Measurements from ENCODE around the gene CHAC1.

The CHAC1 gene

GRCh38 chr15:40985541-40986330 is 32.5 kb downstream of the CHAC1 start:
- DNase-seq (ENCODE audit: low spot score): no peak

GRCh38 chr15:40986820-40987219 is 33.5 kb downstream of the CHAC1 start:
- no peak for DNase-seq (ENCODE audit: low spot score)

GRCh38 chr15:40988156-40988555 is 34.9 kb downstream of the CHAC1 start:
- DNase-seq (ENCODE audit: low spot score): no peak

- no peak for DNase-seq (ENCODE audit: low spot score)
Measured at GRCh38 chr15:40990080-40990479, 36.8 kb downstream of the CHAC1 start.

DNA sequence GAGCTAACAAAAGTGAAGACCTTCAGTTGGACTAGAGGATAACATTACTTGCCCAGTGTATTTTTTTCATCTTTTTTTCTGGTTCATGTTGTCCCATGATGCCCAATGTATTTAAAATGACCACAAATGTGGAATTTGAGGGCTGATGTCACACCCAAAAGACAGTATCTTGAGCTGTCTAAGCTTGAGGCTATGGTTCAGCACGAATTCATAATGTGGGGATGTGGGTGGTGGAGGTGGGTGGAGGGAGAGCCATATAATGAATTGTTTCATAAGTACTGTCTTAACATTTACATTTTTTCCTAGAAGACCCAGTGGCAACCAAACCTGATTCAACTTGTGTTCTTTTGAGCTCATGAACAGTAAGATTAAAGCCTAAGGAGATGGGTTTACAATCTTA is 37.5 kb downstream of the CHAC1 start:
- no peak for DNase-seq (ENCODE audit: low spot score)

GRCh38 chr15:40991355-40991754 is 38.1 kb downstream of the CHAC1 start:
- no peak for DNase-seq (ENCODE audit: low spot score)

- DNase-seq (ENCODE audit: low spot score): no peak
Measured at GRCh38 chr15:40992241-40992741, 39.0 kb downstream of the CHAC1 start.

DNA sequence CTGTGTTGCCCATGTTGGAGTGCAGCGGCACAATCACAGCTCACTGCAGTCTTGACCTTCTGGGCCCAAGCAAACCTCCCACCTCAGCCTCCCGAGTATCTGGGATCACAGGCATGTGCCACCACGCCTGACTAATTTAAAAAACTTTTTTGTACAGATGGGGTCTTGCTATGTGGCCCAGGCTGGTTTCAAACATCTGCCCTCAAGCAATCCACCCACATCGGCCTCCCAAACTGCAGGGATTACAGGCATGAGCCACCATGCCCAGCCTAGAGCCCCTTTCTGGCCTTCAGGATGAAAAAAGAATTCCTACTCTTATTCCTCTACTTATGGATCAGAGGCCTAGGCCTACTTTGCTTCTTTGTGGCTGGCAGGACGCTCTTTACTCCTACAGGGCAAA is 39.6 kb downstream of the CHAC1 start:
- no peak for DNase-seq (ENCODE audit: low spot score)

DNA sequence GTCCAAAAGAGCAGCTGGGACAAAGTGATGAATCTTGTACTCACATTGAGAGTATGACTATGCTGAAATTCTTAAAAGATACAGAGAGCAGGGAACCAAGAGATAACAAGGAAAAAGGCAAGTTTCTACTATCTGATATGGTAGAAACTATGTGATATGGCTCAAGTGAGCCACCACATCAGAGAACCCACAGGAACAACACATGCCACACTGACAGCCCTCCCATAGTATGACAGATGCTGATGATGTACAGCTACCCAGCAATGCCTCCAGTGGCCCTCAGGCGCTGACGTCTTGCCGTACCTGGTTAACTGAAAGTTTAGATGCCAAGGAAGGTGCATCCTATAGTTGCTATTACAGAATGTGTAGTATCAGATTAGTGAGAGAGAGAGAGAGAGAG is 42.4 kb downstream of the CHAC1 start:
- DNase-seq (ENCODE audit: low spot score): no peak

- DNase-seq (ENCODE audit: low spot score): no peak
Measured at GRCh38 chr15:40999190-40999589, 45.9 kb downstream of the CHAC1 start.

DNA sequence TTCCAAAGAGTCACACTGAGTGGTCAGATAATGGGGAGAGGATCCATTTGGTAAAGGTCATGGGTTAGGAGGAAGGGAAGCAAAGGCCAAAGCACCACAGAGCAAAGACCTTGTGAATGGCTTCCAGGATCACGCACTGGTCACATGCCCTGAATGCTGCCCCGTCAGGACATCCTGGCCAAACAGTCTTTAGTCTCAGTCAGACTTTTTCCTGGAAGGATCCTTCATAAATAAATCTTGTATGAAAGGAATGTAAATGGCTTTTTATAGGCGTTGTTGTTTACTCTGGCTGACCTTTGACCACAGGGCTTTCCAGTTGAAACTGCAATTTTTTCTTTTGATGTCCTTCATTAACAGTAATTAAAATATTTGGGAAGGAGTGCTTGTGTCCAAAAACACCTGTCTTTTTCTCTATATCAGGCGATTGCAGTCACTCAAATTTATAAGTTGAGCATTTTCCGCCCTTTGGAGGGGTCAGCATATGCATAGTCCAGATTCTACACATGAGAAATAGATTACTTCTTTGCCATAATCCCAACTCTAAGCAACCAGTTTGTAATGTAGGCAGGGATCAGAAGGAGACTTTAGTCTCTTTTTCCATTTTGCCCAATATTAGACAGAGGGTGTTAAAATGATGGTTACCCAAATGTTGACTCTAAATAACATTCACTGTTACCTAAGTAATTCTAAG is 48.4 kb downstream of the CHAC1 start:
- no peak for DNase-seq (ENCODE audit: low spot score)

DNA sequence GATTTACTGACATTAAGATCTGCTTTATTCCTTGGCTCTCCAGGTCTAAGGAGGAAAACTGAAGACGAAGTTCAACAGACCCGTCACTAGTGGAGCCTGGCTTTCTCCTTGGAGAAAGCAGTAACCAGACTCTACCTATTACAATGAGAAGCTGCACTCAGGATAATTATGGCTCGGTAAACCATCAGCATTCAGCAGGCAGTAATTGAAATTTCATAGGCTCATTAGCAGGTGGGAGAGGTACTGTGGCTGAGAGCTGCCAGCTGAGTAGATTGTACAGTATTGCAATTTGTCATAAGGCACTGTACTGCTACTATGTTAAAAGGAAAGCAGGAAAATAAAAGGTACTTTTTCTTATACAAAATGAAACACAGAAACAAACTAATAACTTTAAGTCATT is 51.2 kb downstream of the CHAC1 start:
- DNase-seq (ENCODE audit: low spot score): no peak

Measured in HuH-7.5 (cell line).